ENCODE results near the gene EEF1G.
A peak's percentile ranks its signal among the peaks of the same experiment; 100 is the strongest.
"Not testable (repeated sequence)": the region's sequence is repeated elsewhere in the genome, so short reads cannot be mapped to it uniquely, and the experiment has no call there.

The EEF1G gene, protein sequence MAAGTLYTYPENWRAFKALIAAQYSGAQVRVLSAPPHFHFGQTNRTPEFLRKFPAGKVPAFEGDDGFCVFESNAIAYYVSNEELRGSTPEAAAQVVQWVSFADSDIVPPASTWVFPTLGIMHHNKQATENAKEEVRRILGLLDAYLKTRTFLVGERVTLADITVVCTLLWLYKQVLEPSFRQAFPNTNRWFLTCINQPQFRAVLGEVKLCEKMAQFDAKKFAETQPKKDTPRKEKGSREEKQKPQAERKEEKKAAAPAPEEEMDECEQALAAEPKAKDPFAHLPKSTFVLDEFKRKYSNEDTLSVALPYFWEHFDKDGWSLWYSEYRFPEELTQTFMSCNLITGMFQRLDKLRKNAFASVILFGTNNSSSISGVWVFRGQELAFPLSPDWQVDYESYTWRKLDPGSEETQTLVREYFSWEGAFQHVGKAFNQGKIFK

GRCh38 chr11:62573592-62574362 lies at the start of gene EEF1G:
Gene EEF1G, minus strand, starts transcription at chr11:62573891. Its CDS starts 49 bp downstream, at chr11:62573842.
- DNase-seq: peak; percentile 97
- Mint-ChIP-seq H3K36me3 (ENCODE audit: low read depth) (peaks cover 67% of the 10 kb centered on the region), H3K27ac (peak within 1 kb of the TSS; percentile 100), H3K4me1 (peaks cover 46% of the 10 kb centered on the region), H3K27me3 (ENCODE audit: low read depth, poor library complexity) (no peaks in the 10 kb centered on the region), H3K4me3 (peak within 1 kb of the TSS; percentile 100), H3K9me3 (no peaks in the 10 kb centered on the region)
- TF ChIP-seq CTCF (IDR thresholded peaks at IDR 0.05): no peak

- no peak for TF ChIP-seq CTCF (IDR thresholded peaks at IDR 0.05)
- Mint-ChIP-seq H3K9me3 (no peaks in the 10 kb centered on the region), H3K4me3 (peak overlapping the region; percentile 68), H3K36me3 (ENCODE audit: low read depth) (peaks cover 32% of the 10 kb centered on the region), H3K27ac (peak overlapping the region; percentile 91), H3K4me1 (peaks cover 27% of the 10 kb centered on the region), H3K27me3 (ENCODE audit: low read depth, poor library complexity) (peaks cover 6% of the 10 kb centered on the region)
- DNase-seq: no peak
Observed at GRCh38 chr11:62622476-62623089, 48.9 kb upstream of the EEF1G start.

- Mint-ChIP-seq H3K4me3 (peak within 1 kb of the TSS; percentile 96), H3K36me3 (ENCODE audit: low read depth) (peaks cover 25% of the 10 kb centered on the region), H3K4me1 (peaks cover 27% of the 10 kb centered on the region)
Observed at GRCh38 chr11:62621567-62622470, 48.1 kb upstream of the EEF1G start, which contains the start of gene B3GAT3. Gene B3GAT3, minus strand, starts transcription at chr11:62621986. Its CDS starts 39 bp downstream, at chr11:62621947.

DNA sequence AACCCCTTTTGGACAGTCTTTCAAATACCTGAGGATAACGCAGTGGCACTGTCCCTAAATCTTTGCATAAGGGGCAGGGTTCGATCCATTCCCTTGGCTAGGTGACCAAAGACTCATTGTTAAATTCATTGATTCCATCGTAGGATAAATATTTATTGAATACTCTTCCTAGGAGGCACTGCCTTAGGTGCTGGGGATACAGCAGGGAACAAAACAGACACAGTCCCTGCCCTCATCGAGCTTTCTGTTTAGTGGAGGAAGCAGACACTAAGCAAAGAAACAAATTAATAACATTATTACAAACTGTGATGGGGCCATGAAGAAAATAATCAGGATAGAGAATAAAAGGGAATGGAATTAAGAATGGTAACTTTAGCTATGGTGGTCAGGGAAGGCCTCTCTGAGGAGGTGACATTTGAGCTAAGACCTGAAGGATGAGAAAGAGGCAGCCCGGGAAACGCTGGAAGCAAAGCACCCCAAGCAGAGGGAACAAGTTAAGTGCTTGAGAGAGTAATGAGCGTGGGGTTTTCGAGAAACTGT lies 47.4 kb upstream of the EEF1G start:
- peak overlapping the region; percentile 96 for H3K4me3 Mint-ChIP-seq
- no peak for DNase-seq
- H3K9me3 Mint-ChIP-seq: no peaks in the 10 kb centered on the region
- TF ChIP-seq CTCF (IDR thresholded peaks at IDR 0.05): no peak
- peak overlapping the region; percentile 99 for H3K27ac Mint-ChIP-seq
- H3K4me1 Mint-ChIP-seq: peaks cover 27% of the 10 kb centered on the region
- peaks cover 20% of the 10 kb centered on the region for H3K36me3 Mint-ChIP-seq (ENCODE audit: low read depth)
- H3K27me3 Mint-ChIP-seq (ENCODE audit: low read depth, poor library complexity): peaks cover 6% of the 10 kb centered on the region

More at GRCh38 chr11:62621567-62622470, 48.1 kb upstream of the EEF1G start, which contains the start of gene B3GAT3:
- peak within 1 kb of the TSS; percentile 99 for H3K27ac Mint-ChIP-seq
- peaks cover 6% of the 10 kb centered on the region for H3K27me3 Mint-ChIP-seq (ENCODE audit: low read depth, poor library complexity)
- peak; percentile 98 for DNase-seq
- H3K9me3 Mint-ChIP-seq: no peaks in the 10 kb centered on the region
- no peak for TF ChIP-seq CTCF (IDR thresholded peaks at IDR 0.05)

DNA sequence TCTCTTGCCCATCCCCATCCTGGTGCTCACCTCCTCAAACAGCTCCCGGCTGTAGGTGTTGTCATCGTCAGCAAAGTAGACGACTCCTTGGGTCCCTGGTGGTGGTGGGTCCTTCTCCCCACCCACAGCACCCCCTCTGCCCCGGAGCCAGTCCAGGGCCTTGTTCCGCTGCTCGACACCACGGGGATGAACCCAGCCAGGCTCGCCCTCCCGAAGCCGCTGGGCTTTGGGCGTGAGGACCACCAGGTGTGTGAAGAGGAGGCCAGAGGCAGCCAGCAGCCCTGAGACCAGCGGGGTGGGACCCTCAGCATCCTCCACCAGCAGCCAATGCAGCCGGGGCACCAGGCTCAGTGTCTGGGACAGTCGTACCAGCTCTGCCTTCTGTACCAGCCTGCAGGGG lies 43.3 kb upstream of the EEF1G start:
- peaks cover 40% of the 10 kb centered on the region for H3K4me1 Mint-ChIP-seq
- not testable (repeated sequence) for H3K4me3 Mint-ChIP-seq; H3K9me3 Mint-ChIP-seq; H3K27me3 Mint-ChIP-seq (ENCODE audit: low read depth, poor library complexity); H3K27ac Mint-ChIP-seq; DNase-seq
- H3K36me3 Mint-ChIP-seq (ENCODE audit: low read depth): peaks cover 12% of the 10 kb centered on the region
